GM12892 (cell line): ENCODE measurements around the gene FBL.

Experiments
- POLR2AphosphoS5 ChIP-seq: IDR thresholded peaks from 2 replicates; pipeline ENCODE4 v1.6.1; 2011; ENCODE audit warnings: low read depth, low read length, control low read depth
- TAF1 ChIP-seq: IDR thresholded peaks from 2 replicates; pipeline ENCODE4 v1.6.1; 2011; ENCODE audit warnings: low read depth, mild to moderate bottlenecking, control low read depth, low read length, borderline replicate concordance

DNA sequence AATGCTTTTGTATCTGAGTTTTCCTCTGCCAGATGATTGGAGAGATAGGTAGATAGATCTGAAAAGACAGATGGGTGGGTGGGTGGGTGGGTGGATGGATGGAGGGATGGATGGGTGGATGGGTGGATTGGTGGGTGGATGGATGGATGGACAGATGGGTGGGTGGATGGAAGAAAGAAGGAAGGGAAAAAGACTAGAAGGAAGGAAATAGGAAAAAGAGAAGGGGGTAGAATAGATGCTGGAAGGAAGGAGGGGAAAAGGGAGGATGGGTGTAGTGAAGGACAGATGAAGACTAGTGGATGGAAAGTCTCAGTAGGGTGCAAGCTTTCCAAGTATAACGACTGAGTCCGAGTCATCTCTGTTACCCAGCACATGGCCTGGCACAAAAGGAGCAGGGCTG lies 19.0 kb upstream of the FBL start:
- no peak for TF ChIP-seq TAF1
- TF ChIP-seq POLR2AphosphoS5: no peak
